Measurements from ENCODE around the gene RICTOR. TPM values are rescaled to one million over a fixed set of nuclear protein-coding genes. Genes with fewer than 3 reads are reported as not detected.
A peak's percentile ranks its signal among the peaks of the same experiment; 100 is the strongest.

The RICTOR gene
- polyA plus RNA-seq, 3 donors, result 3.5 to 12.8 (median 7.0) TPM

- Histone ChIP-seq H3K27ac (ENCODE audit: low read depth in 1 of 2, low read length in 2 of 2) (no peak overlapping the region), H4K20me1 (ENCODE audit: insufficient read depth, low read length) (no peaks in the 10 kb centered on the region), H2AFZ (ENCODE audit: insufficient read depth, low read depth, low read length, poor library complexity, severe bottlenecking) (no peak overlapping the region), H3K9ac (ENCODE audit: insufficient read depth, low read length, poor library complexity, severe bottlenecking) (no peak overlapping the region), H3K36me3 (replicated peaks in 1 of 2; ENCODE audit: control insufficient read depth in 1 of 2, insufficient read depth in 2 of 2, low read length in 2 of 2) (no peaks in the 10 kb centered on the region), H3K4me1 (ENCODE audit: control insufficient read depth in 1 of 2, insufficient read depth in 2 of 2, low read length in 2 of 2) (no peaks in the 10 kb centered on the region), H3K4me3 (replicated peaks in 1 of 3; ENCODE audit: low read depth in 2 of 3, low read length in 3 of 3) (no peak overlapping the region), H3K9me3 (replicated peaks in 1 of 2; ENCODE audit: control insufficient read depth in 1 of 2, insufficient read depth in 1 of 2, low read length in 2 of 2) (no peaks in the 10 kb centered on the region), H3K27me3 (ENCODE audit: control insufficient read depth in 2 of 2, insufficient read depth in 2 of 2, low read length in 2 of 2) (peaks cover 10 to 12% of the 10 kb centered on the region in 2 donors), H3K79me2 (ENCODE audit: insufficient read depth, low read length) (no peaks in the 10 kb centered on the region), H3K4me2 (replicated peaks; ENCODE audit: extremely low read depth, low read length, poor library complexity, severe bottlenecking) (no peak overlapping the region)
- H3K9me3 Mint-ChIP-seq, result peaks cover 0 to 12% (median 4%) of the 10 kb centered on the region in 7 donors
- H3K4me1 Mint-ChIP-seq, result no peaks in the 10 kb centered on the region
- peak overlapping the region in 1 of 2 donors; percentile 39 for H3K4me3 Mint-ChIP-seq
- no peaks in the 10 kb centered on the region for H3K36me3 Mint-ChIP-seq
- DNase-seq, result no peak
- intact Hi-C loops (cut with micrococcal nuclease), result loop anchor here in 1 of 2 donors (10.0 kb wide), 1 partner anchor 485 kb away; no protein-coding TSS in a partner anchor
- peaks cover 7 to 32% (median 13%) of the 10 kb centered on the region in 3 donors for H3K27me3 Mint-ChIP-seq (ENCODE audit: low read depth in 3 of 3)
- WGBS (ENCODE audit: insufficient coverage), result 57% methylated on average over 1 of the region's 2 CpGs
- TF ChIP-seq CTCF (IDR thresholded peaks at IDR 0.05), result no peak
- no peak overlapping the region for H3K27ac Mint-ChIP-seq
Measured at GRCh38 chr5:38929838-38930237, 144.4 kb downstream of the RICTOR start.

GRCh38 chr5:38927470-38927869, 146.7 kb downstream of the RICTOR start:
- no peaks in the 10 kb centered on the region for H3K4me1 ChIP-seq (ENCODE audit: control insufficient read depth in 1 of 2, insufficient read depth in 2 of 2, low read length in 2 of 2)
- H3K27me3 Mint-ChIP-seq (ENCODE audit: low read depth in 3 of 3), result peaks cover 11 to 40% (median 14%) of the 10 kb centered on the region in 3 donors
- H3K79me2 ChIP-seq (ENCODE audit: insufficient read depth, low read length), result no peaks in the 10 kb centered on the region
- WGBS (ENCODE audit: insufficient coverage), result no CpG with 5 or more reads among the region's 2 CpGs
- TF ChIP-seq CTCF (IDR thresholded peaks at IDR 0.05), result no peak
- no peaks in the 10 kb centered on the region for H3K36me3 Mint-ChIP-seq
- H3K27ac Mint-ChIP-seq, result no peak overlapping the region
- H3K36me3 ChIP-seq (replicated peaks in 1 of 2; ENCODE audit: control insufficient read depth in 1 of 2, insufficient read depth in 2 of 2, low read length in 2 of 2), result no peaks in the 10 kb centered on the region
- intact Hi-C loops (cut with micrococcal nuclease), result loop anchor here in 1 of 2 donors (10.0 kb wide), 1 partner anchor 483 kb away; no protein-coding TSS in a partner anchor
- no peak overlapping the region for H3K4me3 Mint-ChIP-seq
- no peak overlapping the region for H3K27ac ChIP-seq (ENCODE audit: low read depth in 1 of 2, low read length in 2 of 2)
- no peaks in the 10 kb centered on the region for H3K9me3 ChIP-seq (replicated peaks in 1 of 2; ENCODE audit: control insufficient read depth in 1 of 2, insufficient read depth in 1 of 2, low read length in 2 of 2)
- no peaks in the 10 kb centered on the region for H3K4me1 Mint-ChIP-seq
- no peak overlapping the region for H3K9ac ChIP-seq (ENCODE audit: insufficient read depth, low read length, poor library complexity, severe bottlenecking)
- peaks cover 0 to 12% (median 4%) of the 10 kb centered on the region in 7 donors for H3K9me3 Mint-ChIP-seq
- H3K27me3 ChIP-seq (ENCODE audit: control insufficient read depth in 2 of 2, insufficient read depth in 2 of 2, low read length in 2 of 2), result peaks cover 14 to 16% of the 10 kb centered on the region in 2 donors
- H2AFZ ChIP-seq (ENCODE audit: insufficient read depth, low read depth, low read length, poor library complexity, severe bottlenecking), result no peak overlapping the region
- no peak overlapping the region for H3K4me2 ChIP-seq (replicated peaks; ENCODE audit: extremely low read depth, low read length, poor library complexity, severe bottlenecking)
- no peak for DNase-seq
- no peaks in the 10 kb centered on the region for H4K20me1 ChIP-seq (ENCODE audit: insufficient read depth, low read length)
- no peak overlapping the region for H3K4me3 ChIP-seq (replicated peaks in 1 of 3; ENCODE audit: low read depth in 2 of 3, low read length in 3 of 3)

All from CD14-positive monocyte (primary cell).